Astrocyte (in vitro differentiated cells and primary cell): ENCODE measurements around the gene PRDM15. TPM values are rescaled to one million over a fixed set of nuclear protein-coding genes. Genes with fewer than 3 reads are reported as not detected.
A peak's percentile ranks its signal among the peaks of the same experiment; 100 is the strongest.

ENCODE experiments used
- DNase-seq: peaks from one replicate; pipeline ENCODE4 v3.0.0-alpha.2; 2010; ENCODE audit warnings: low read depth
- FAIRE-seq: peaks from 2 replicates; lab custom pipeline; 2011; peaks lifted over from hg19 to GRCh38; lab: Jason Lieb, UNC
- H2AFZ ChIP-seq: 2 replicates; pipeline ENCODE4 v1.6.0; 2012; ENCODE audit warnings: low read depth, low read length, inconsistent platforms
- H3K27ac ChIP-seq: 2 replicates; pipeline ENCODE4 v1.5.1; 2011; ENCODE audit warnings: low read depth, low read length, inconsistent platforms
- H3K27me3 ChIP-seq: 2 replicates; pipeline ENCODE4 v1.6.0; 2011; ENCODE audit warnings: low read length, inconsistent platforms; ENCODE audit not compliant: insufficient read depth
- H3K36me3 ChIP-seq: 2 replicates; pipeline ENCODE4 v1.5.1; 2011; ENCODE audit warnings: low read length, inconsistent platforms; ENCODE audit not compliant: insufficient read depth
- H3K4me1 ChIP-seq: 2 replicates; pipeline ENCODE4 v1.5.1; 2011; ENCODE audit warnings: low read length, inconsistent platforms; ENCODE audit not compliant: insufficient read depth
- H3K4me2 ChIP-seq: 2 replicates; pipeline ENCODE4 v1.6.0; 2012; ENCODE audit warnings: low read length, inconsistent platforms
- H3K4me3 ChIP-seq: 2 replicates; pipeline ENCODE4 v1.5.1; 2011; ENCODE audit warnings: low read depth, mild to moderate bottlenecking, low read length, inconsistent platforms; ENCODE audit not compliant: insufficient read depth
- H3K79me2 ChIP-seq: 2 replicates; pipeline ENCODE4 v1.6.0; 2012; ENCODE audit warnings: mild to moderate bottlenecking, low read length, inconsistent platforms; ENCODE audit not compliant: insufficient read depth
- H3K9ac ChIP-seq: 2 replicates; pipeline ENCODE4 v1.6.0; 2012; ENCODE audit warnings: mild to moderate bottlenecking, low read length, inconsistent platforms
- H3K9me3 ChIP-seq: 2 replicates; pipeline ENCODE4 v1.5.1; 2012; ENCODE audit warnings: low read depth, mild to moderate bottlenecking, low read length, inconsistent platforms; ENCODE audit not compliant: insufficient read depth
- H4K20me1 ChIP-seq: 2 replicates; pipeline ENCODE4 v1.6.0; 2012; ENCODE audit warnings: low read length, inconsistent platforms; ENCODE audit not compliant: insufficient read depth
- H3K27ac Mint-ChIP-seq: one replicate; pipeline ENCODE4 v1.8.0; 2021; ENCODE audit warnings: mild to moderate bottlenecking, mixed read lengths; ENCODE audit not compliant: unreplicated experiment
- H3K27me3 Mint-ChIP-seq: one replicate; pipeline ENCODE4 v1.8.0; 2021; ENCODE audit warnings: low read depth, mixed read lengths; ENCODE audit not compliant: unreplicated experiment
- H3K36me3 Mint-ChIP-seq: one replicate; pipeline ENCODE4 v1.8.0; 2021; ENCODE audit warnings: low read depth, mixed read lengths; ENCODE audit not compliant: unreplicated experiment
- H3K4me1 Mint-ChIP-seq: one replicate; pipeline ENCODE4 v1.8.0; 2021; ENCODE audit warnings: low read depth, mixed read lengths; ENCODE audit not compliant: unreplicated experiment
- H3K4me3 Mint-ChIP-seq: one replicate; pipeline ENCODE4 v1.8.0; 2021; ENCODE audit warnings: mild to moderate bottlenecking, moderate library complexity, mixed read lengths; ENCODE audit not compliant: unreplicated experiment
- H3K9me3 Mint-ChIP-seq: one replicate; pipeline ENCODE4 v1.8.0; 2021; ENCODE audit warnings: mild to moderate bottlenecking, mixed read lengths; ENCODE audit not compliant: unreplicated experiment
- CTCF ChIP-seq: IDR thresholded peaks from 2 replicates; pipeline ENCODE4 v1.5.1; 2011; ENCODE audit warnings: low read depth, mild to moderate bottlenecking, inconsistent platforms, low read length, moderate library complexity; ENCODE audit not compliant: insufficient read depth
- EZH2 ChIP-seq: IDR thresholded peaks from 2 replicates; pipeline ENCODE4 v1.6.1; 2012; ENCODE audit warnings: mild to moderate bottlenecking, low read length, inconsistent platforms; ENCODE audit not compliant: insufficient read depth
- total RNA-seq: library from RNA; stranded (reverse); gene quantifications from 2 replicates; pipeline ENCODE4 v1.2.1, GENCODE V29; 2021

The PRDM15 gene
- total RNA-seq, 1 donor from 2014 or later, result 6.8 TPM

- Histone ChIP-seq H3K4me3 (no peak overlapping the region), H2AFZ (no peak overlapping the region), H3K36me3 (no peaks in the 10 kb centered on the region), H3K9ac (no peak overlapping the region), H3K4me2 (no peak overlapping the region), H3K27ac (no peak overlapping the region), H3K4me1 (no peaks in the 10 kb centered on the region), H3K27me3 (no peaks in the 10 kb centered on the region), H3K79me2 (no peaks in the 10 kb centered on the region), H4K20me1 (peaks cover 4% of the 10 kb centered on the region), H3K9me3 (no peaks in the 10 kb centered on the region)
- TF ChIP-seq EZH2 (no peak), CTCF (no peak)
- H3K4me1 Mint-ChIP-seq, result peaks cover 2% of the 10 kb centered on the region
- no peak overlapping the region for H3K27ac Mint-ChIP-seq
- FAIRE-seq (no peak), DNase-seq (no peak)
- H3K4me3 Mint-ChIP-seq, result no peak overlapping the region
- no peaks in the 10 kb centered on the region for H3K27me3 Mint-ChIP-seq
- peaks cover 23% of the 10 kb centered on the region for H3K36me3 Mint-ChIP-seq
- H3K9me3 Mint-ChIP-seq, result peaks cover 4% of the 10 kb centered on the region
Measured at GRCh38 chr21:41846033-41846317, 33.2 kb downstream of the PRDM15 start.

- Mint-ChIP-seq H3K4me1 (peaks cover 2% of the 10 kb centered on the region), H3K36me3 (peaks cover 21% of the 10 kb centered on the region), H3K4me3 (no peak overlapping the region), H3K27me3 (no peaks in the 10 kb centered on the region), H3K9me3 (peaks cover 8% of the 10 kb centered on the region), H3K27ac (no peak overlapping the region)
- FAIRE-seq (no peak), DNase-seq (peak; percentile 51)
- Histone ChIP-seq H3K4me3 (no peak overlapping the region), H3K79me2 (no peaks in the 10 kb centered on the region), H3K4me1 (no peaks in the 10 kb centered on the region), H2AFZ (no peak overlapping the region), H3K9ac (no peak overlapping the region), H3K27me3 (no peaks in the 10 kb centered on the region), H3K27ac (no peak overlapping the region), H4K20me1 (peaks cover 4% of the 10 kb centered on the region), H3K9me3 (no peaks in the 10 kb centered on the region), H3K36me3 (no peaks in the 10 kb centered on the region), H3K4me2 (no peak overlapping the region)
- TF ChIP-seq EZH2 (no peak), CTCF (no peak)
Measured at GRCh38 chr21:41845310-41846032, 33.7 kb downstream of the PRDM15 start.

GRCh38 chr21:41843584-41843983 lies 35.6 kb downstream of the PRDM15 start:
- Histone ChIP-seq H4K20me1 (peaks cover 4% of the 10 kb centered on the region), H3K4me2 (no peak overlapping the region), H3K9me3 (no peaks in the 10 kb centered on the region), H3K27me3 (no peaks in the 10 kb centered on the region), H2AFZ (no peak overlapping the region), H3K27ac (no peak overlapping the region), H3K36me3 (no peaks in the 10 kb centered on the region), H3K9ac (no peak overlapping the region), H3K4me3 (no peak overlapping the region), H3K4me1 (no peaks in the 10 kb centered on the region), H3K79me2 (no peaks in the 10 kb centered on the region)
- Mint-ChIP-seq H3K4me3 (no peak overlapping the region), H3K27ac (no peak overlapping the region), H3K9me3 (peaks cover 10% of the 10 kb centered on the region), H3K4me1 (no peaks in the 10 kb centered on the region), H3K27me3 (no peaks in the 10 kb centered on the region), H3K36me3 (peaks cover 20% of the 10 kb centered on the region)
- TF ChIP-seq CTCF (no peak), EZH2 (no peak)
- DNase-seq (no peak), FAIRE-seq (no peak)
